Neural progenitor cell (in vitro differentiated cells): ENCODE results near the gene RETSAT. TPM values are rescaled to one million over a fixed set of nuclear protein-coding genes. Genes with fewer than 3 reads are reported as not detected.
"Not testable (repeated sequence)": the region's sequence is repeated elsewhere in the genome, so short reads cannot be mapped to it uniquely, and the experiment has no call there.

ENCODE experiments used
- DNase-seq: peaks from one replicate; pipeline ENCODE4 v3.0.0-alpha.2; 2016; ENCODE audit warnings: low spot score
- H2AFZ ChIP-seq: fragments of 200-600 bp; sonication (generic); replicated peaks from 2 replicates; pipeline ENCODE4 v1.6.1; 2016; ENCODE audit warnings: antibody characterized with exemption
- H3F3A ChIP-seq: fragments of 200-600 bp; sonication (generic); 2 replicates; pipeline ENCODE4 v1.6.1; 2016; ENCODE audit warnings: antibody characterized with exemption, low read depth
- H3K27ac ChIP-seq: fragments of 200-600 bp; sonication (generic); 2 replicates; pipeline ENCODE4 v1.5.1; 2016; ENCODE audit warnings: mild to moderate bottlenecking
- H3K27me3 ChIP-seq: fragments of 200-600 bp; sonication (generic); 2 replicates; pipeline ENCODE4 v1.6.1; 2016; ENCODE audit warnings: mild to moderate bottlenecking, moderate library complexity
- H3K36me3 ChIP-seq: fragments of 200-600 bp; sonication (generic); 2 replicates; pipeline ENCODE4 v1.5.1; 2016
- H3K4me1 ChIP-seq: fragments of 200-600 bp; sonication (generic); 2 replicates; pipeline ENCODE4 v1.6.1; 2016; ENCODE audit warnings: mixed run types
- H3K4me2 ChIP-seq: fragments of 200-600 bp; sonication (generic); 2 replicates; pipeline ENCODE4 v1.6.1; 2016
- H3K4me3 ChIP-seq: fragments of 200-600 bp; sonication (generic); 2 replicates; pipeline ENCODE4 v1.5.1; 2016
- H3K79me2 ChIP-seq: fragments of 200-600 bp; sonication (generic); 2 replicates; pipeline ENCODE4 v1.6.1; 2016; ENCODE audit warnings: low read depth
- H3K9ac ChIP-seq: fragments of 200-600 bp; sonication (generic); 2 replicates; pipeline ENCODE4 v1.6.1; 2016
- H3K9me3 ChIP-seq: fragments of 200-600 bp; sonication (generic); 2 replicates; pipeline ENCODE4 v1.5.1; 2016; ENCODE audit warnings: low read depth
- H4K20me1 ChIP-seq: fragments of 200-600 bp; sonication (generic); 2 replicates; pipeline ENCODE4 v1.6.1; 2016; ENCODE audit warnings: low read depth
- H3K27ac Mint-ChIP-seq: 3 replicates; pipeline ENCODE4 v1.8.0; 2021; ENCODE audit warnings: mixed read lengths
- H3K27me3 Mint-ChIP-seq: 2 replicates; pipeline ENCODE4 v1.8.0; 2022; ENCODE audit warnings: low read depth, mild to moderate bottlenecking, inconsistent platforms, moderate library complexity, mixed read lengths; ENCODE audit not compliant: insufficient read depth
- H3K36me3 Mint-ChIP-seq: 3 replicates; pipeline ENCODE4 v1.8.0; 2021; ENCODE audit warnings: mixed read lengths
- H3K4me1 Mint-ChIP-seq: 3 replicates; pipeline ENCODE4 v1.8.0; 2021; ENCODE audit warnings: mixed read lengths
- H3K4me3 Mint-ChIP-seq: 3 replicates; pipeline ENCODE4 v1.8.0; 2021; ENCODE audit warnings: mild to moderate bottlenecking, moderate library complexity, mixed read lengths
- H3K9me3 Mint-ChIP-seq: 3 replicates; pipeline ENCODE4 v1.8.0; 2020; ENCODE audit warnings: mixed read lengths
- EZH2 ChIP-seq: fragments of 200-600 bp; sonication (generic); IDR thresholded peaks from 2 replicates; pipeline ENCODE4 v1.6.1; 2017; ENCODE audit warnings: antibody characterized with exemption, mild to moderate bottlenecking, moderate library complexity
- EZH2phosphoT487 ChIP-seq: fragments of 200-600 bp; sonication (generic); IDR thresholded peaks from 2 replicates; pipeline ENCODE4 v1.6.1; 2017; ENCODE audit warnings: antibody characterized with exemption
- total RNA-seq: library from RNA; depleted of rRNA; stranded (reverse); fragments of >200 nt; gene quantifications from 2 replicates; pipeline ENCODE4 v1.2.3, GENCODE V29; 2015; ENCODE audit warnings: low replicate concordance
- TF ChIP-seq, protein P1 (sequence below): fragments of 200-600 bp; sonication (generic); IDR thresholded peaks from 2 replicates; pipeline ENCODE4 v1.5.1; 2017; ENCODE audit warnings: antibody characterized with exemption, mild to moderate bottlenecking

Gene RETSAT
- total RNA-seq, 1 donor from 2014 or later, result 13.3 TPM

- TF ChIP-seq EZH2 (no peak), EZH2phosphoT487 (no peak)
- TF ChIP-seq, protein P1, sequence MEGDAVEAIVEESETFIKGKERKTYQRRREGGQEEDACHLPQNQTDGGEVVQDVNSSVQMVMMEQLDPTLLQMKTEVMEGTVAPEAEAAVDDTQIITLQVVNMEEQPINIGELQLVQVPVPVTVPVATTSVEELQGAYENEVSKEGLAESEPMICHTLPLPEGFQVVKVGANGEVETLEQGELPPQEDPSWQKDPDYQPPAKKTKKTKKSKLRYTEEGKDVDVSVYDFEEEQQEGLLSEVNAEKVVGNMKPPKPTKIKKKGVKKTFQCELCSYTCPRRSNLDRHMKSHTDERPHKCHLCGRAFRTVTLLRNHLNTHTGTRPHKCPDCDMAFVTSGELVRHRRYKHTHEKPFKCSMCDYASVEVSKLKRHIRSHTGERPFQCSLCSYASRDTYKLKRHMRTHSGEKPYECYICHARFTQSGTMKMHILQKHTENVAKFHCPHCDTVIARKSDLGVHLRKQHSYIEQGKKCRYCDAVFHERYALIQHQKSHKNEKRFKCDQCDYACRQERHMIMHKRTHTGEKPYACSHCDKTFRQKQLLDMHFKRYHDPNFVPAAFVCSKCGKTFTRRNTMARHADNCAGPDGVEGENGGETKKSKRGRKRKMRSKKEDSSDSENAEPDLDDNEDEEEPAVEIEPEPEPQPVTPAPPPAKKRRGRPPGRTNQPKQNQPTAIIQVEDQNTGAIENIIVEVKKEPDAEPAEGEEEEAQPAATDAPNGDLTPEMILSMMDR, result no peak
- H3F3A ChIP-seq, result no peaks in the 10 kb centered on the region
- no peak overlapping the region for H3K4me2 ChIP-seq
- H3K4me3 ChIP-seq, result no peak overlapping the region
- Mint-ChIP-seq H3K27ac (no peak overlapping the region), H3K4me3 (no peak overlapping the region), H3K36me3 (peaks cover 6% of the 10 kb centered on the region), H3K27me3 (peaks cover 6% of the 10 kb centered on the region), H3K4me1 (peaks cover 3% of the 10 kb centered on the region), H3K9me3 (no peaks in the 10 kb centered on the region)
- H2AFZ ChIP-seq, result no peak overlapping the region
- H3K36me3 ChIP-seq, result no peaks in the 10 kb centered on the region
- H3K79me2 ChIP-seq, result no peaks in the 10 kb centered on the region
- DNase-seq, result no peak
- H3K27me3 ChIP-seq, result no peaks in the 10 kb centered on the region
- H3K27ac ChIP-seq, result no peak overlapping the region
- no peaks in the 10 kb centered on the region for H4K20me1 ChIP-seq
- H3K9ac ChIP-seq, result no peak overlapping the region
- no peaks in the 10 kb centered on the region for H3K4me1 ChIP-seq
- H3K9me3 ChIP-seq, result no peaks in the 10 kb centered on the region
Measured at GRCh38 chr2:85341269-85342029, 12.9 kb downstream of the RETSAT start.

DNA sequence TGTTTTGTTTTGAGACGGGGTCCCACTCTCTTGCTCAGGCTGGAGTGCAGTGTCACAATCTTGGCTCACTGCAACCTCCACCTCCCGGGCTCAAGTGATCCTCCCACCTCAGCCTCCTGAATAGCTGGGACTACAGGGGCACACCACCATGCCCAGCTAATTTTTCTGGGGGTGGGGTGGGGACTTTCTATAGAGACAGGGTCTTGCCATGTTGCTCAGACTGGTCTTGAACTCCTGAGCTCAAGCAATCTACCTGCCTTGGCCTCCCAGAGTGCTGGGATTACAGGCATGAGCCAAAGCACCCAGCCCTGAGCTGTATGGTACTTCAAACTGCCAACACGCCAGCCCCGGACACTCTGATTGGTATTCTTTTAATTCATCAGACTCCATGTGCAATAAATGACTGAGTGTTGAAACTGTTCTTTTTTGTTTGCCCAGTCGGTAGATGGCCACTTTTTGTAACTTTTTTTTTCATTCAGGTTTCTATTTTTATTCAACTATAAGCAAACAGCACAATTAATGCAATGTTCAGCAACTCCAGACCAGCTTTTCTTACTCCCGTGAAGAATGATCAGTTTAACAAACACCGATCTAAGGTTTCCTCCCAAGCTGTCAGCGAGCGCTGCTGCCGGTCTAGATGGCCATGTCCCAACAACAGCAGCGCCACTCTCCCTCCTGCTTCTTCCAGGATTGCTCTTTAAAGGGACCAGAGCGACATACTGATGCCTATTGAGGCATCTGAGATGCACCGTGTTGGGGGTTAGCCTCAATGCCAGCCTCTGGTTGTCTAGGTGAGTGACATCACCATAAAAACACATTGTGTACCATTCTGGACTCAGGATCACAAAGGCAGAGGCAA is 14.1 kb downstream of the RETSAT start:
- Histone ChIP-seq H3F3A (no peaks in the 10 kb centered on the region), H3K4me1 (no peaks in the 10 kb centered on the region), H3K27me3 (no peaks in the 10 kb centered on the region), H3K27ac (no peak overlapping the region), H3K79me2 (no peaks in the 10 kb centered on the region), H3K9ac (no peak overlapping the region), H3K4me3 (no peak overlapping the region), H3K9me3 (no peaks in the 10 kb centered on the region), H3K4me2 (no peak overlapping the region), H4K20me1 (no peaks in the 10 kb centered on the region), H3K36me3 (no peaks in the 10 kb centered on the region), H2AFZ (no peak overlapping the region)
- TF ChIP-seq, protein P1, result no peak
- TF ChIP-seq EZH2phosphoT487 (no peak), EZH2 (no peak)
- H3K27me3 Mint-ChIP-seq, result peaks cover 6% of the 10 kb centered on the region
- H3K36me3 Mint-ChIP-seq, result peaks cover 6% of the 10 kb centered on the region
- H3K27ac Mint-ChIP-seq, result no peak overlapping the region
- no peak overlapping the region for H3K4me3 Mint-ChIP-seq
- no peak for DNase-seq
- H3K4me1 Mint-ChIP-seq, result peaks cover 3% of the 10 kb centered on the region
- no peaks in the 10 kb centered on the region for H3K9me3 Mint-ChIP-seq

DNA sequence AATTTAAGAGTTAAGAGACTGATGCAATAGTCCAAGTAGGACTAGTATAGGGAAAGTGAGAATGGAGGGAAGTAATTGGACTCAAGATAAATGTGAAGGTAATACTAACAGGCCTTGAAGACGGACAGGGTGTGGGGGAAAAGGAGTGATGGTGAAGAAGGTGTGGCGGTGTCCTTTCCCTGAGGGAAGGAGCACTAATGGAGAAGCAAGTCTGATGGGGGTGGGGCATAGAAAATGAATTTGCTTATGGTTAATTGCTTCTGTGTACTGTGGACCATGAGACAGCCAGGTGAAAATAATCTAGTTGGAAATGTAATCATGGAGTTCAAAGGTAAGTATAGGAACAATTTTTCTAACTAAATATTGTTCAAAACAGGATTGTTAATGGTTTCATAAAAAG is 19.4 kb downstream of the RETSAT start:
- Mint-ChIP-seq H3K4me1 (no peaks in the 10 kb centered on the region), H3K4me3 (peak overlapping the region; percentile 2), H3K36me3 (no peaks in the 10 kb centered on the region), H3K27me3 (peaks cover 14% of the 10 kb centered on the region), H3K27ac (no peak overlapping the region), H3K9me3 (peaks cover 4% of the 10 kb centered on the region)
- no peak overlapping the region for H2AFZ ChIP-seq
- no peaks in the 10 kb centered on the region for H3F3A ChIP-seq
- no peak for DNase-seq
- no peaks in the 10 kb centered on the region for H3K4me1 ChIP-seq
- H3K4me2 ChIP-seq, result no peak overlapping the region
- no peak overlapping the region for H3K27ac ChIP-seq
- H3K27me3 ChIP-seq, result no peaks in the 10 kb centered on the region
- no peaks in the 10 kb centered on the region for H4K20me1 ChIP-seq
- no peaks in the 10 kb centered on the region for H3K36me3 ChIP-seq
- TF ChIP-seq EZH2phosphoT487 (no peak), EZH2 (no peak)
- TF ChIP-seq, protein P1, result no peak
- H3K9ac ChIP-seq, result no peak overlapping the region
- H3K4me3 ChIP-seq, result no peak overlapping the region
- H3K9me3 ChIP-seq, result no peaks in the 10 kb centered on the region
- no peaks in the 10 kb centered on the region for H3K79me2 ChIP-seq

GRCh38 chr2:85333877-85334276 is 20.5 kb downstream of the RETSAT start:
- H4K20me1 ChIP-seq, H3K36me3 Mint-ChIP-seq, H3K27ac ChIP-seq, H3K36me3 ChIP-seq, H3K27me3 ChIP-seq, H3K4me1 Mint-ChIP-seq, H3K4me2 ChIP-seq, H3K4me1 ChIP-seq, H3K9me3 ChIP-seq, H3F3A ChIP-seq, H3K9me3 Mint-ChIP-seq, DNase-seq, H3K4me3 ChIP-seq, H3K9ac ChIP-seq, H3K27ac Mint-ChIP-seq, H3K4me3 Mint-ChIP-seq, H2AFZ ChIP-seq, H3K79me2 ChIP-seq: not testable (repeated sequence)
- H3K27me3 Mint-ChIP-seq, result peaks cover 14% of the 10 kb centered on the region
